HG02763 (cell line): ENCODE measurements around the gene NOL4L.

ENCODE experiments used
- ATAC-seq: cut with Tn5 transposase; IDR thresholded peaks from one replicate; pipeline ENCODE4 v1.9.1; 2021; ENCODE audit warnings: mild to moderate bottlenecking, moderate library complexity; ENCODE audit not compliant: unreplicated experiment

Gene NOL4L

DNA sequence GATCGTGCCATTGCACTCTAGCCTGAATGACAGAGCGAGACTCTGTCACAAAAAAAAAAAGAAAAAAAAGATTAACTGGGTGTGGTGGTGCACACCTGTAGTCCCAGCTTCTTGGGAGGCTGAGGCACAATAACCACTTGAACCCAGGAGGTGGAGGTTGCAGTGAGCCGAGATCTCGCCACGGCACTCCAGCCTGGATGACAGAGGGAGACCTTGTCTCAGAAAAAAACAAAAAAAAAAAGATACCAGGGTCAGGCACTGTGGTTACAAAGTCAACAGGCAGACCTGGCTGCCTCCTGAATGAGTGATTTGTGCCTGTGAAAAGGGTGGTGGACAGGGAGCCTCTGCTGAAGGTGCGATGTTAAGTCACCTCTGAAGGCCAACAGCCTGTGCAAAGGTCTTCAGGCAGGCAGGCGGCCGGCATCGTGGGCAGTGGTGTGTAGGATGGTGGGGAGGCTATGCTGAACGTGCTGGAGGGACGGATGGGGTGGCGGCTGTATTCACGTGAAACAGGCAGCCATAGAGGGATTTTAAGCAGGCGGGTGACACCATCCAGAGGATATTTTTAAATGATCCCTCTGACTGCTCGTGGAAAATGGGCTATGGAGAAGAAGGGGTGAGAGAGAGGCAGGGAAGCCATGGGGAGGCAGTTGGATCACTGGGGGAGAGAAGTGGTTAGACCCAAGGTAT, 41.4 kb downstream of the NOL4L start:
- ATAC-seq, result no peak

- ATAC-seq, result no peak
Measured at GRCh38 chr20:32542259-32542615, 42.9 kb downstream of the NOL4L start.

- no peak for ATAC-seq
Measured at GRCh38 chr20:32541323-32542258, 43.5 kb downstream of the NOL4L start.

DNA sequence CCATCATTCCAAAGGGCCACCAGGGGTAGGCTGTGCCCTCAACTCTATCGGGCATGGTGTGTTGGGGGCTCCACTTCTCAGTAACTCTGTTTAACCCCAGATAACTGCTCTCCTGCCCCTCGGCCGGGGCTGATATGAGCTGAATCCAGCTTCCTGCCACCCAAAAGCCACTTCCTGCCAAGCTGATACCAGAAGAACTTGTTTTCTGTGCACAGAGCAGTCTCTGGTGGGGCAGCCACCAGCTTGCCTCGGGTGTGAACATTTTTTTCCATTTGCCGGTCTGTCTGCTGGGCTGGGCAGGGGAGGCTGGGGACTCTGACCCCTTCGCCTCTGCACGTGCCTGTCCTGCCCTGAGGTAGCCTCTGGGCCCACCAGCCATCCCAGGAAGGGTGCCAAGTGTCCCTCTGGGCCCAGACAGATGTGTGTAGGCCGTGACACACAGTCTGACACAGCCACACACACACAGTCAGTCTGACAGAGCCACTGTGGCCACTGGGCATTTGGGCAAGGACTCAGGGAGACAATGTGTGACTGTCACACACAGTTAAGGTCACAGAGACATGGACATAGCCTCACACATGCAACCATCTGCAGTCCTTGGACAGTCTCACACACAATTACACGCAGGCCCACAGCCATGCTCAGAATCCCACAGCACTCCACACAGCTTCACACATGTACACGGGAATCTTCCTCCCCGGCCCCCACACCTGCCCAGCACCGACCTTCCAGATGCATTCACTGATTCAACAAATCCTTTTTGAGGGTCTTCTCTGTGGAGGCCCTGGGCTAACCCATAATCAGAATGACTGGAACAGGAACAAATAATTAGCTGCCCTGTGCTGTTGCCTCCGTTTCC, 45.1 kb downstream of the NOL4L start:
- ATAC-seq, result no peak

- ATAC-seq, result no peak
Measured at GRCh38 chr20:32539026-32539816, 45.9 kb downstream of the NOL4L start.

GRCh38 chr20:32538526-32538939, 46.6 kb downstream of the NOL4L start:
- ATAC-seq, result no peak

DNA sequence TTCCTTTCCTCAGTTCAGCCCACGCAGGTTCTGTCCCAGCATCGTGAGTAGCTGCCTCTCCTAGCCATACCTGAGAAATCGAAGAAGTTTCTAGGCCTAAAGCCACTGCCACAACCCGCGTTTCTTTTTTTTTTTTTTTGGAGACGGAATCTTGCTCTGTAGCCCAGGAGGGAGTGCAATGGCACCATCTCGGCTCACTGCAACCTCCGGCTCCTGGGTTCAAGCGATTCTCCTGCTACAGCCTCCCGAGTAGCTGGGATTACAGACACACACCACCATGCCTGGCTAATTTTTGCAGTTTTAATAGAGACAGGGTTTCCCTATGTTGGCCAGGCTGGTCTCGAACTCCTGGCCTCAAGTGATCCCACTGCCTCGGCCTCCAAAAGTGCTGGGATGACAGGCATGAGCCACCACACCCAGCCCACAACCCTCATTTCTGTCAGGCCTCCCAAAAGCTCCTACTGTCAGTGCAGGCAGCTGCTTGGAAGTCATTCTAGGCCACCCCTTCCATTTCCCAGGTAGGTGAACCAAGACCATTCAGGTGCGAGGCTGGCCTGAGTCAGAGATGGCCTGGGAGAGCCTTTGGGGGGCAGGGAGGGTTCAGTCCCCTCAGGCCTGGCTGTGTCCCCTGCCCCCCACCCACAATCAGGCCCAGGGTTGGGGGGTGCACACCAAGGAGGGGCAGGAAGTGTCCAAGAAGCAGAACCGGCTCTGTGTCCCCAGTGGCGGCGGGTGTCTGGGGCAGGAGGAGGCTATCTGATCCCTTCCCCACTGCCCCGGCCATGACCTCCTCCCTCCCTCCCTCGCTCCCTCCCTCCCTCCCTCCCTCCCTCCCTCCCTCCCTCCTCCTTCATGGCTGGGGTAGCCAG, 47.2 kb downstream of the NOL4L start:
- no peak for ATAC-seq

DNA sequence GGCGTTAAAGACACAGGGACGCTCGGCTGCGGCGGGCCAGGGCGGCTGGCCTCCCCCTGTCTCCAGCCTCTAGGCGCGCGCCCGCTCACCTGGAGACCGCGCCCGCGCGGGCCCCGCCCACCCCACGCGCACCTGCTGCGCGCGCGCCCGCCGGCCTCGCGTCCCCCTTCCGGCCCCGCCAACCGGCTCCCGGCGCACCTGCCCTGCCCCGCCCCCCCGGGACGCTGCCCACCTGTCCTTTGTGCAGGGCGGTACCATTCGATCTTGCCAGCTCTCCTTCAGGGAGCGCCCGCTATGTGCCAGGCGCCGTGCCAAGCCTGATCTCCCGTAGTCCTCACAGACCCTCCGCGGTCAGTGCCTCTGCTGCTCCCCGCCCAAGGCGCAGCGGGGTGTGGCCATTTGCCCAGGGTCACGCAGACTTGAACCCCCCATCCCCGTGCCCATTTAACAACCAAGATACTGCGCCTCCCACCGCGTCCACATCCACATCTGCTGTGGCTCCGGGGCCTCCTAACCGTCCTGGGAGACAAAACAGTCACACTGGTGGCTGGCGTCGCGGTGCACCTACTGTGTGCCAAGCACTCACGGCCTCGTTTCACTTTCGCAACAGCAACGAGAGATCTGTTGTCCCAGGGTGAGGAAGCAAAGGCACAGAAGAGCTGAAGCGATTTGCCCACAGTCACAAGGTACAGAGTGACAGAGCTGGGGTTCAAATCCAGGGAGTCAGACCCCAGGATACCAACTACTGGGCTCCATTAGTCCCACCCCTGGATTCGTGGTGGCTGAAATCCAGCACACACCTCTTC, 48.1 kb downstream of the NOL4L start:
- ATAC-seq, result no peak

- ATAC-seq, result no peak
Measured at GRCh38 chr20:32535953-32536823, 48.9 kb downstream of the NOL4L start.

DNA sequence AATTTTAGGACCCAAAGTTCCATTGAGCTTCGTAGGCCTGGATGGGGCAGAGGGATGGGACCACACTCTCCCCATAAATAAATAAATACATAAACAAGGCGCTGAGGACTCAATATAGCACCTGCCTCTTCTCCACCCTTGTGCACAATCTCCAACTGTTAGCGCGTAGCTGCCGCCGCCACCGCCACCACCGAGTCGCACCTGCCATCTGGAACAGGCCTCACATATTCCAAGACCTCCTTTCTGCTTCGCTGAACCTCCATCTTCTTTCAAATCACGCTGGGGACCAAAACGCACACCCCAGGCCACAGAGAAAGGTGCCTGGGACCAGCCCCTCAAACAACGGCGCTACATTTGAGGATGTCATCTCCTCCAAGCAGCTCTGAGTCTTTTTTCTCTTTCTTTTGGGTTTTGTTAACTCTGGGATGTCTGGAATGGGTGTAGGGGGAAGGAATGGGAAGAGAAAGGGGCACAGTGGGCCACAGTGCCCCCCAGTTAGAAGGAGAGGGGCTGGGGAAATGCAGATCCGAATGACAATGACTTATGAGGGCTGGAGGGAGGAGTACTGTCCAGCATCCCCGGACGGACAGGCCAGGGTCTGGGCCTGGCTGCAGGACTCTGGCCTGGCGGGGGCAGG, 49.7 kb downstream of the NOL4L start:
- ATAC-seq, result no peak

DNA sequence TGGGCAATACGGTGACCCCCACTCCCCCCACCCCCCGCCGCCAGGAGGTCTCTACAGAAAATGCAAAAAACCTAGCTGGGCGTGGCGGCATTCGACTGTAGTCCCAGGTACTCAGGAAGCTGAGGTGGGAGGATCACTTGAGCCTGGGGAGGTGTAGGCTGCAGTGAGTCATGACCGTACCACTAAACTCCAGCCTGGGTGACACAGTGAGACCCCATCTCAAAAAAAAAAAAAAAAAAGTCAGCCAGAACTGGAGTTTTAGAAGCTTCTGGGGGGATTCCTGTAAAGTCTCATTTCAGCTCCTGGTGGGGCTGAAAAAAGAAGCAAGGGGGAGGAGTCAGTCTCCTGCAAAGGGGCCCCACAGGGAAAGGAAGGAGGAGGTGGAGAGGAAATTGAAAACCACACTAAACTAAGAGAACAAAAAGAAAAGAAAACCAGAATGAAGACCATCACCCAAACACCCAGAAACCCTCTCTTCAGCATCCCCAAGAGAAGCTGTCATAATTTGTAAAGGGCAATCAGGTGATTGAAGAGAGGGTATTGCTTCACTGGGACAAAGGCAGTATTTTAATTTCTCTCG, 50.4 kb downstream of the NOL4L start:
- ATAC-seq, result no peak

- no peak for ATAC-seq
Measured at GRCh38 chr20:32533732-32534131, 51.4 kb downstream of the NOL4L start.

DNA sequence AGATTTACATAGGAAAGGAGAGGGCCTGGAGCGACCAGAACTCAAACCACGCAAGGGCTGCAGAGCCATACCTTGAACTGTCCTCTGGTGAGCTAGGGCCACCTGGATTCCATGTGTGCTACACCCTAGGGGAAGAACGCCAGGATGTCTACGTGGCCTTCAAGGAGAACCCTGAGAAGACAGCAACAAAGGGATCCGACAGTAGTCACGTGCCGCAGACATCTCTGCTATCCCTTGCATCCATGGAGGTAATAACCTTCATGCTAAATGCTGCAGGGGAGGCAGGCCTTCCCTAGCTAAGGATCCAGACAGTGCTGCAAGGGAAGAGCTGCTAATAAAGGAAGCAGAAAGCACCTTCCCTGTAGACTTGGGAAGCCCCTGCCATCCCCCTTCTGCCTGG, 52.9 kb downstream of the NOL4L start:
- ATAC-seq, result no peak

GRCh38 chr20:32528905-32529670, 56.0 kb downstream of the NOL4L start:
- no peak for ATAC-seq

GRCh38 chr20:32528171-32528891, 56.8 kb downstream of the NOL4L start:
- no peak for ATAC-seq
